Hematopoietic multipotent progenitor cell treated with erythropoietin and hydrocortisone succinate and interleukin-3 and kit ligand, for 8 days (in vitro differentiated cells): ENCODE measurements around the gene KCNQ2.

ENCODE experiments used
- DNase-seq: peaks from one replicate; pipeline ENCODE4 v3.0.0-alpha.2; 2015

KCNQ2 gene

DNA sequence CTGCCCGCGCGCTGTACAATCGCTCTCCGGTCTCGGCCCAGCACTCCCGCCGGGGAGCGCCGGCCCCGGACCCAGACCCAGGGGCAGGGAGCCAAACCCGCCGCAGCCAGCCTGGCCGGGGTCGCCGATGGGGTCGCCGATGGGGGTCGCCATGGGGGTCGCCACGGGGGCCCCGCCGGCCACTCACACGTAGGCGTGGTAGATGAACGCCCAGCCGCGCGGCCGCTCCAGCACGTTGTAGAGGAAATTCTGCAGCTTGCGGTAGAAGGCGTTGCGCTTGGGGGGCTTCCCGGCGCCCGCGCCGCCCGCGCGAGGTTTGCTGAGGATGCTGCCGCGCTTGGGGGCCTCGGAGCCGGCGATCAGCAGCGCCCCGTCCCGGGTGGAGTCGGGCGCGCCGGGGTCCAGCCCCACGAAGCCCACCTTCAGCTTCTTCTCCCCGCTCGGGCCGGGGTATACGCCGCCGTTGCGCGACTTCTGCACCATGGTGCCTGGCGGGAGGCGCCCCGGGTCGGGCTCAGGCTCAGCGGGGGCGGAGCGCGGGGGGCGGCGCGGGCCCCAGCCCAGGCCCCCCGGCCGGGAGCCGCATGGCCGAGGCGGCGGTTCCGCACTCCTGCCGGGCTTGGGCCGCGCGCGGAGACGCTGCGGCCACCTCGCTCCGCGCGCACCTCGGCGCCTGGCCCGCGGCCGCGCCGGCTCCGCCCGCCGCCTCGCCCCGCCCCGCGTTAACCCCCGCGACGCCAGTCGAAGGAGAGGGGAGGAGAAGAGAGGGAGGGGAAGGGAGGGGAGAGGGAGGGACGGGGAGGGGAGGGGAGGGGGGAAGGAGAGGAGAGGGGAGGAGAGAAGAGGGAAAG, at the start of gene KCNQ2:
Gene KCNQ2 (minus strand): TSS at position 675 of the 851 bp plus-strand sequence. CDS start 192 bp downstream, at position 483.
- no peak for DNase-seq

DNA sequence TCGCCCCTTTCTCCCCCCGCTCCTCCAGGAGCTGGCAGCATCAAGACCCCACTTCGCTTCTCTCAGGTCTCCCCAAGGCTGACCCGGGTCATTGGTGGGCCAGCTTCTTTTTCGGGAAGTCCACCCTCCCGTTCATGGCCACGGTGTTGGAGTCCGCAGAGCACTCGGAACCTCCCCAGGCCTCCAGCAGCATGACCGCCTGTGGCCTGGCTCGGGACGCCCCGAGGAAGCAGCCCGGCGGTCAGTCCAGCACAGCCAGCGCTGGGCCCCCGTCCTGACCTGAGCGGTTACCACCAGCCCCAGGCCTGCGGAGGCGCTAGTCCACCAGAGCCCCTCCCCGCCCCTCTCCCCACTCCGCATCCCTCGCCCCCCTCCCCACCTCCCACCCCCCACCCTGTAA, 49.1 kb upstream of the KCNQ2 start:
- no peak for DNase-seq

DNA sequence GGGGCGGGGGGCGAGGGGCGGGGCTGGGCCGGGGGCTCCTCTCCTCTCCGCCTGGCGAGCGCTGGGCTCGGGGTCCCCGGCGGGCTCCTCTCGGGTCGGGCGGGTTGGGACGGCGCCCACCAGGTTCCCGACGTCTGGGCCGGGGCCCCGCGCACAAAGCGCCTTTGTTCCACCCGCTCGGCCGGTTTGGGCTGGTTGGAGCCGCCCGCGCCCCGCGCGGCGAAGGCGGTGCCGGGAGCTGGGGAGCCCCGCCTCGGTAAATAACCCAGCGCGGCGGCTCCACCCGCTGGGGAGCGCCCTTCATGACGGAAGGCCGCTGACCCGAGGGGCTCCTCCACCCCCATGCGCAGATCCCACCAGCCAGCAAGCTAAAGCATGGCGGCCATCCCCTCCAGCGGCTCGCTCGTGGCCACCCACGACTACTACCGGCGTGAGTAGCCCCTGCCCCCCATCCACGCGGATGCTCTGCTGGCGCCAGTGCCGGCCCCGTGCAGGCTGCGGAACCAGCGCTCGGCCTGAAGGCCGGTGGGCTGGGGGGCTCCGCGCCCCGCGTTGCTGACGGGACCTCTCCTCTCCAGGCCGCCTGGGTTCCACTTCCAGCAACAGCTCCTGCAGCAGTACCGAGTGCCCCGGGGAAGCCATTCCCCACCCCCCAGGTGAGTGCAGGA, 48.6 kb upstream of the KCNQ2 start:
- DNase-seq, result peak; percentile 70

DNA sequence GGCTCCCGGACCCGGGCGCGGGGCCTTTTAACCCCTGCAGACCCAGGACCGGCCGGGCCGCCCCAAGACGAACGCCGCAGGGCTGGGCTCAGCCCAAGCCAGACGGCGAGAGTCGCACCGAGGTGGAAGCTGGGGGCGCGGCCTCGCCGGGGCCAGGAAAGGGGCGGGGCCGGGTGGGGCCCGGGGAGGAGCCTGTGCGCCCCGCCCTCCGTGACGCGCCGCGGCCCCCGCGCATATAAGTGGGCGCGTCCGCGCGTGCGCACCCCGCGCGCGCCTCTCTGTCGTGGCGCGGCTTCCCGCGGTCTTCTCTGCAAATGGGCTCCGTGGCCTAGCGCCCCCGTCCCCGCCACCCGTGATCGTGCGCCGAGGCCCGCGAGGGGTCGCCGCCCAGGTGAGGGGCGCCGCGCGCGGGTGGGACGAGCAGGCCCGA, 48.1 kb upstream of the KCNQ2 start, which contains the start of gene PPDPF:
Gene PPDPF (plus strand): TSS at position 262 of the 430 bp plus-strand sequence. CDS start 544 bp downstream, outside the sequence.
- peak; percentile 68 for DNase-seq

DNA sequence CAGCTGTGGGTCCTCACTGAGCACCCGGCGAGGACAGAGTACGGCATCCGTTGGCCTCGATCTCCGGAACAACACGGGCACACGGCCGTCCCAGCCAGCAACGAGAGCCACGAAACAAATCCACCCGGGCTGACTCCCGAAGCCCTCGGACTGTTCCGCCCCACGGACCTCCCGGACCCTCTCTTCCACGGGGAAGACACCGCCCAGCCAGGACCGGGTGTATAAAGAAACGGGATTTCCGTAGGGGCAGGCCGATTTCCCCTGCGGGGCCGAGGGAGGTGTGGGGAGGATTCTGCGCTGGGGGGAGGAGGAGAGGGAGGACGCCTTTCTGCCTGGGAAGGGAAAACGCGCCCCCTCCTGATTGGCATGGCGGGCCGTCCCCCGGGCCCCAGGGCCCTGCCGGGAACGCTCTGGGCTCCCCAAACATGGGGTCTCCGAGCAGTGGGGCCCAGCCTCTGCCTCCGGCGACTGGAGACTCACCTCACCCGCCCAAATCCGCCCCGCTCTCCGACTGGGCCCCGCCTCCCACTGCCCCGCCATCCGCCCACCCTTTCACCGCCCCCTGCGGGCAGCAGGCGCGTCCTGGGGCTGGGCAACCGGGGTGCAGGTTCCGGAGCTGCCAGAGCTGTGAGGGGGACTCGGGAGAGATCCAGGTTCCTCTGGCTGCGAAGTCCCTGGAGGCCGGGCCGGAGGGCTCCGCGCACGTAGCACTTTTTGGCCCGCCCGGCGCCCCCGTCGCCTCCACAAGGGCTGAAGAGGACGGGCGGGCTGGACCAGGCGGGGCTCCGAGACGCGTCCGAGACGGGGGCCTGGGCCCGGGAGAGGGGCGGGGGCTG, 47.4 kb upstream of the KCNQ2 start:
- DNase-seq, result peak; percentile 15

DNA sequence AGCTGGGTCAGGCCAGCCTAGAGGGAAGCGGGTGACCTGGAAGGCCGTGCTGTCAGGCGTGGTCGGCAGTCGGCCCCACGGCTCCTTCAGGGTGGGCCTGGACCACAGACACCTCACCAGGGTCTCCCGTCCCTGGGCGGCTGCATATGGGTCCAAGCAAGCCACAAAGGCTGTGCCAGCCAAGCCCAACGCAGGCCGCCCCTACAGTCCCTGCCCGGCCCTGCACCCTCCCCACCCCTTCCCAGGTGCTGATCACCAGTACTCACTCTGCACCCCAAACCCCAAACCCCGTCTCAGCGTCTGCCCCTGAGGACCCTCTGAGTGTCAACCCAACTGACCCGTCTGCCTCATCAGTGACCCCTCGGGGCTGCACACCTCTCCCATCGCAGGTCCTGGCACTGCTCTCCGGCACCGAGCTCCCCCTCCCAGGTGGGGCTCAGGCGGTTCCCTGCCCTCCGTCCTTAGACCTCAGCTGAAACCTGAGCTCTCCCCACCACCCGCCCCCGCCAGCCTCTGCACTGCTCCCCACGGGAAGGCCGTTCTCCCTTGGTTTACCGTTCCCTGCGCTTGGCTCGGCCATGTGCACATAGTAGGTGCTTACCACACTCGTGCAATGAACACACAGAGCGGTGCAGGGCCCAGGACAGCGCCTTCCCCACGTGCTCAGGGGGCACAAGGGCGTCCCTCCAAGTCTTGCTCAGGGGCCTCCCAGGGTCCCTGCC, 46.7 kb upstream of the KCNQ2 start:
- no peak for DNase-seq

DNA sequence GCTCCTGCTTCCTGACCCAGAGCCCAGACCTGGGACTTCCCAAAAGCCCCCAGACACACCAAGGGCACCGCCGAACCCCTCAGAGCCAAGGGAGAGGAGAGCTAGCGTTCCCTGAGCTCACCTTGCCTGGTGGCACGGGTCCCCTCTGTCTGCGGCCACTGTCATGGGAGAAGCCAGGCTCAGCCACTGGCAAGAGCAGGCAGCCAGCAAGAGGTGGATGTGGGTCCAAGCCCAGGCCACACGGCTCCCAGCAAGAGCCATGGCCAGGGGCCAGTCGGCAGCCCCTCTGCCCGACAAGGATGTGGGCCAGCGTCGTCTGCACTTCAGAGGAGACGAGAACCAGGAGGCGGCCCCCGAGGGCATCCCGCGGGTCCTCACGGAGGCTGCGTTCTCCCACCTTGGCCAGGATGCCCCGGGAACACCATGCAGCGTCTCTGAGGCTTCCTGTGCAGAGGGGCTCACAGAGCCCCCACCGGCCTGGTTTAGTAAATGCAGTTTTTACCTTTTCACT, 46.0 kb upstream of the KCNQ2 start:
- DNase-seq, result no peak

DNA sequence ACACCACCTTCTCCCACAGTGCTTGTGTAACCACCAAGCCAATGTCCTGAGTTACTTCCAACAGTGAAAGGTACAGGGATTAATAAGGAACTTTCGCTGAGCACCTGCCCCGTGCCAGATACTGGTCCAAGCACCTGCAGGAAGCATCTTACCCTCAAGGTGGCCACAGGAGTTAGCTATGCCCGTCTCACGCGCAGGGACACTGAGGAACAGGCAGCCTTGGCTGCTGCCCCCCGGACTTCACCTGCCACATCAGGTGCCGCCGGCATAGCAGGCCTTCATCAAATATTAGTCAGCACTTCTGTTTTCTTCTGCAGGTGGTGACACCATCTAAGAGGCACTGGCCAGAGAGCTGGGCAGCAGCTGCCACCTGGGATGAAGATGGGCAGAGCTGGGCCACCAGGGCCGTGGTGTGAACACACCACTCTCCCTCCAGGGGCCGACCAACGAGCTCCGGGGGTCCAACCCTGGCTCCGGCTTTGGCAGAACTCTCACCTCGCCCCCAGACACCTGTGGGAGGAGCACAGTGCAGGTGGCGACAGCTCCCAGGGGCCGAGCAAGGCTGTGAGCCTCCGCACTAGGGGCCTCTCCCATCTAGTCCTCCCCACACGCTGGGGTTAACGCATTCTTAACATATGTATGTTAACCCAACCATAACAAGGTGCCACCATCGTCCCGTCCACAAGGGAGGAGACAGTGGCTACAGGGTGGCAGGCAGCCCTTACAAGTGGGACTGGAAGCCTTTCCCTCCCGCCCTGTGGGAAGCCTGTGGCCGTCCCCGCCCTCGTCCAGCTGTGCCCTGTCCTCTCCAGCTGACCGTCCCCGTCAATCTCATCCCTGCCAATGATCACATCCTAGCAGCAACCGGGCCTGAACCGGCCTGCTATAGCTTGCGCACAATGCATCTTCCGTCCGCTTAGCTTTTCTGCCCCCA, 45.2 kb upstream of the KCNQ2 start:
- no peak for DNase-seq

DNA sequence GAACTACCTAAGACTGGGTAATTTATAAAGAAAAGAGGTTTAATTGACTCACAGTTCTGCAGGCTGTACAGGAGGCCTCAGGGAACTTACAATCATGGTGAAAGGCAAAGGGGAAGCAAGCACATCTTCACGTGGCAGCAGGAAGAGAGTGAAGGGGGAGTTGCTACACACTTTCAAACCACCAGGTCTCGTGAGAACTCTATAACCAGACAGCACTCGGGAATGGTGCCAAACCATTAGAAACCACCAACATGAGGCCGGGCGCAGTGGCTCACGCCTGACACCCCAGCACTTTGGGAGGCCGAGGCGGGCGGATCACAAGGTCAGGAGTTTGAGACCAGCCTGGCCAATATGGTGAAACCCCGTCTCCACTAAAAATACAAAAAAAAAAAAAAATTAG, 42.1 kb upstream of the KCNQ2 start:
- peak; percentile 70 for DNase-seq

DNA sequence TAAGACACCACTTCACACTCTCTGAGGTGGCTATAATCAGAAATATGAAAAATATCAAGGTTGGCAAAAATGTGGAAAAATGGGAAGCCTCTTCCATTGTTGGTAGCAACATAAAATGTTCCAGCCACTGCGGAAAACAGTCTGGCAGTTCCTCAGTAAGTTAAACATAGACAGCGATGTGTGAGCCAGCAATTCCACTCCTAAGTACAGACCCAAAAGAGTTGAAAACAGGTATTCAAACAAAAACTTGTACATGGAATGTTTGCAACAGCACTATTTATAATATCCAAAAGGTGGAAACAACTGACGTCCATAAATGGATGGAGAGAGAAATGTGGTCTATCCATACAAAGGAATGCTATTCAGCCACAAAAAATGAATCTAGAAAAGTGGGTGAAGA, 40.8 kb upstream of the KCNQ2 start:
- DNase-seq, result no peak

DNA sequence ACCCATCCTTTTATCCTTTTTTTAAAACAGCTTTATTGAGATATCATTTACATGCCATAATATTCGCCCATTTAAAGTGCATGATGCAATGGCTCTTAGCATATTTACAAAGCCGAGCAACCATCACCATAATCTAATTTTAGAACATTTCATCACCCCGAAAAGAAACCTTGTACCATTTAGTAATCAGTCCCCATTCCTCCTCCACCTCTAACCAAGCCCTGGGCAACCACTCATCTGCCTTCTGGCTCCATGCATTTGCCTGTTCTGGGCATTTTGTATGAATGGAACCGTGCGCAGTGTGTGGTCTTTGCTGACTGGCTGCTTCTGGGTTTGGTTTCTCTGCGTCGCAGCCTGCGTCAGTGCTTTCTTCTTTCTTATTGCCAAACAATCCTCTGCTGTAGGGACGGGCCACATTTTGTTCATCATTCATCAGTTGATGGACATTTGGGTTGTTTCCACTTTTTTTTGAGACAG, 36.7 kb upstream of the KCNQ2 start:
- DNase-seq, result no peak

DNA sequence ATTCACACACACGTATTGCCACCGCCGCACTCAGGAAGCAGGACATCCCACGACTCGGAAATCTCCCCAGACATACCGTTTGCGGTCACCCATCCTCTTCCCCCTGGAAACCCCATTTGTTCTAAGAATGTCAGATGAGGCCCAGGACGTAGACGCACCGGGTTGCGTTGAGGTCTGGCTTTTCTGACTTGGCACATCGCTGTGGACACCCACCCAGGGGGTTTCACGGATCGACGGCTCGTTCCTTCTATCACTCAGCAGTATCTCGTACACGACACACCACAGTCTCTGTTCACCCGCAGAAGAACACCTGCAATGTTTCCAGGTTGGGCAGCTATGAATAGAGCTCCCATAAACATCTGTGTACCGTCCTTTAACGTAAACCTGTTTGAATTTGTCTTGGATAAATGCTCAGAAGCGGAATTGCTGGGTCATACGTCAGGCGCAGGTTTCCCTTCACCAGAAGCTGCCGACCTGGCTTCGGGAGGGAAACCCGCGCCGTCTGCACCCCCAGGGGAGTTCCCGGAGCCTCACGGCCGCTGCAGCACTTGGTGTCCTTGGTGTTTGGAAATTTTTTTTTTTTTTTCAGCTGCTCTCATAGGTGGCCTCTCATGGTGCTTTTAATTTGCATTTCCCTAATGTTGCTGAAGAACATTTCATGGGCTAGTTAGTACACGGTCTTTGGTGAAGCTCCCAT, 35.8 kb upstream of the KCNQ2 start:
- DNase-seq, result no peak

DNA sequence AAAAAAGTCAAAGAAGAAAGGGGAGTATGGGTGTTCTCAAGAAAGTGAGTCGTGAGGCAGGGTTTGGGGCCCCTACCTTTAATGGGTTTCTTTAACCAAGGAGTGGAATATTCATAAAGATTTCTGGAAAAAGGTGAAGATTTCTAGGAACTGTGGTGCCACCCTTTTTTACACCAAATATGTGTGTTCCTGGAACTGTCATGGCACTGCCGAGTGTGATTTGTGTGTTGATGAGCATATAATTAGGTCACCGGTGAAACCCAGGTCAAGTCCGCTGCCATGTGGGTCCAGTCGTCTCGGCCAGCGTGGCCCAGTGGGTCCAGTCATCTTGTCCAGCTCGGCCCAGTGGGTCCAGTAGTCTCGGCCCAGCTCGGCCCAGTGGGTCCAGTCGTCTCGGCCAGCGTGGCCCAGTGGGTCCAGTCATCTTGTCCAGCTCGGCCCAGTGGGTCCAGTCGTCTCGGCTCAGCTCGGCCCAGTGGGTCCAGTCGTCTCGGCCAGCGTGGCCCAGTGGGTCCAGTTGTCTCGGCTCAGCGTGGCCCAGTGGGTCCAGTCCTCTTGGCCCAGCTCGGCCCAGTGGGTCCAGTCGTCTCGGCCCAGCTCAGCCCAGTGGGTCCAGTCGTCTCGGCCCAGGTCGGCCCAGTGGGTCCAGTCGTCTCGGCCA, 34.8 kb upstream of the KCNQ2 start:
- no peak for DNase-seq

DNA sequence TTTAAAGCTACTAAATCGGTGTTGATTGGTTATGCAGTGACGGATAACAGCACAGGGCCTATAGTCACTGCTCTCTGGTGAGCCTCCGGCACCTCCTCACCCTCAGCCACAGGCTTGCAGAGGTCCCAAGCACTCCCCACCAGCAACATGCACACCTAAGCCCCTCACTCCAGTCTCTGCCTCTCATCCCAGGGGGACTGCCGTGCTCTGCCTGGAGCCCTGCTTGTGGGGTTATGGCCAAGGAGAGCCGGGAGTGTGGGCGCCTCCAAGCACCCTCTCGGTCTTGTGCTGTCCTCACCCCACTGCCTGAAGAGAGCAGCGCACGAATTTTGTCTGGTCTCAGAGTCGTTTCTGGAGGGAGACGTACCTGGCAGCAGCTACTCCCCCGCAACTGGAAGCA, 33.3 kb upstream of the KCNQ2 start:
- DNase-seq, result no peak

DNA sequence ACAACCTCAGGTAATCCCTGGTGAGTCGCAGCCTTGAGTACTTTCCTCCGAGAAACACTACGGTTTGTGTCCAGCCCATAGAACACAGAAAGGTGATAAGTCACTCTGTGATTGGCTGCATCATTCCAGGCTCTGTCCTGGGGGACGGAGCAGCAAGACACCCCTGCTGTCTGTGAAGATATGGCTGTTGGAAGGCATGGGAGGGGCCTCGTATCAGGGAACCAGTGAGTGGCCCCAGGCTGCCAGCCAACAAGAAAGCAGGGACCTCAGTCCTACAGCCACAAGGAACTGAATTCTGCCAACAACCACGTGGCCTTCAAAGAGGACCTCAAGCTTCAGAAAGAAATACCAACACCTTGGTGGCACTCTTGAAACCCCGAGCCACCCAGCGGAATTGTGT, 32.8 kb upstream of the KCNQ2 start:
- DNase-seq, result no peak

DNA sequence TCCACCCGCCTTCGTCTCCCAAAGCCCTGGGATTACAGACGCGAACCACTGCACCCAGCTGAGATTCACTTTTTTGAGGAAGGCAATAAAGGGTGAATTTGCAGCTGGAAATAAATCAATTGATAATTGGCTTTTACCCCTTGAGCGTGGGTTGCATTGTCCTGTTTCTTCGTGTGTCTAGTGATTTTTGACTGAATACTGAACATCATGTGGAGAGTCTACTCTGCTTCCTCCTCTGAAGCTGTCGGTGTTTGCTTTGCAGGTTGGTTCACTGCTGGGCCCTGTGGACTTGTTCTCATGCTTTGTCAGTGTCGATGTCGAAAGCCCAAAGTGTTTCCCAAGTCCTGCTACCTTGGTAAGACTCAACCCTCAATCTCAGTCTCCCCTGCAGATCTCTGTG, 32.2 kb upstream of the KCNQ2 start:
- DNase-seq, result no peak

DNA sequence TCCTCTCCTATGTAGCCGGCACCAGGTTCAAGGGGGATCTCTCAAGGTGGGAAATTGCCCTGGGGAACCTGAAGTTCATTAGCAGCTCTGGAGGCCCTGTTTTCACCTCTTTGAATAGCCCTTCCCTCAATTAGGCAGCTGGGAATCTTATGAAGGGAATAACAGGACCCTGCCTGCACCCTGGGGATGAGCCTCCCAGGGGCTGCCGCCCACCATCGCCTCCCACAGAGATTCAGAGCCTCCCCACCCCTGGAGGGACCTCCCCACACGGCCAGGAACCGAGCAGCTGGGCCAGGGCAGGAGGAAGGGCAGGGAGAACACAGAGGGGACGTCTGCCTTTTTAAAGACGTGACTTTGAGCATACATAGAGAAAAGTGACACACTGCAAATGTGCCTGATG, 31.1 kb upstream of the KCNQ2 start:
- DNase-seq, result no peak

DNA sequence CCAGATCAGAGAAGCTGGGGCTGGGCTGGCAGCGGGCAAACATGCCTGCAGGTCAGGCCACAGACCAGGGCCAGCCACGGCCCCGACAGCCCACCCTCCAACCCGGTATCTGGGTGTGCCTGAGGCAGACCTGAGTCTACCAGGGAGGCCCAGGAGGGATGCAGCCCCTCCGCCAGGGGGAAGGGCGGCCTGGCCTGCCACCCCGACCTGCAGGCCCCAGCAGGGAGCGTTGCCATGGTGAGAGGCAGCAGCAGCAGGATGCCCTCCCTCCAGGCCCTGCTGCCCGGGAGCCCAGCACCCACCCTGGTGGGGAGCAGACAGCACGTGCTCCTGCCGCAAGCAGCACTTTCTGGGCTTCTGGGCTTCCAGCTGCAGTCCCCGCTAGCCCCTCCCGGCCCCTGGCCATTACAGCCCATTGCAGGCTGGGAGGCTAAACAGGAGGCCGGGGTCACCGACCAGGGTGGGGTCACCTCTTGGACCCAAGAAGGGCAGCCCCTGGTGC, 30.3 kb upstream of the KCNQ2 start:
- DNase-seq, result no peak

DNA sequence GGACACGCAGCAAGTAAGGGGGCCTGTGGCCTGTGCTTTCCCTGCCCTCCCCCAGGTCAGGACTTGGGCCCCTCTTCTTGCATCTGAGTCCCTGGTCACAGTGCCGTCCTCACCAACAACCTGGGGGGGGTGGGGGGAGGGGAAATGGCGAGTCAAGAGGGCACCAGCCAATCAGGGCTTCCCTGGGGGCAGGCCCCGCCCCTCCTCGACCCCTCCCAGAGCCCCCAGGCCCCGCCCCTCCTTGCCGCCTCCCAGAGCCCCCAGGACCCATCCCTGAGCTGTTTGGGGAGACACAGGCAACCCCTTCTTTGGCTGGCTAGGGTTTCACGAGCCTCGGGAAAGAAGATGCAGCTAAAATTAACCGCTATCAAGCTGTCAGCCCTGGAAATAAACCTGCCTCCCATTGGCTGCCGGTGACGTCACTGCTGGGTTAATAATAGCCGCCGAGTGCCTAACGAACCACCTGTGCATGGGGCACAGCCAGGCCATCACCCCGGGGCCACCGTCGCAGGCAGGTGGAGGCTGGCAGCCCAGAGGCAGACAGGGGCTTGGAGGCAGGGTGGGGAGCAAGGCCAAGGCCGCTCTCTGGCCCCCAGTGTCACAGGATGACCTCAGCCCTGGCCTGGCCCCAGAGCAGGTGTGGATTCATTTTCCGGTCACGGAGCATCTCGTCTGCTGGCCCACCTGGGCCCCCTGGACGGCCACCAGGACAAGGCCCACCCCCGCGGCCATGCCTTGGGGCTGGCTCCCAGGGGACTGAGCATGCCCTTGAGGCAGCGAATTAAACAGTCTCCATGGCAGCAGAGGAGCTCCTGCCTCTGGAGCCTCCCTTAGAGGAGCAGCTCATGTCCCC, 29.6 kb upstream of the KCNQ2 start:
- DNase-seq, result no peak
